HAP-1 (cell line): ENCODE data around the gene CDCA4.
"Not testable (repeated sequence)": the region's sequence is repeated elsewhere in the genome, so short reads cannot be mapped to it uniquely, and the experiment has no call there.

ENCODE experiments used
- DNase-seq, 2 experiments: peaks; one replicate each; pipeline ENCODE4 v3.0.0-alpha.2; 2016 to 2020; ENCODE audit warnings: low spot score in 2 of 2
- H3K27me3 ChIP-seq: fragments of 250-450 bp; sonication (Bioruptor Pico); 2 replicates; pipeline ENCODE4 v1.5.1; 2020; ENCODE audit warnings: low read depth, mild to moderate bottlenecking, moderate library complexity
- H3K36me3 ChIP-seq: fragments of 250-450 bp; sonication (Bioruptor Pico); replicated peaks from 2 replicates; pipeline ENCODE4 v1.5.1; 2020; ENCODE audit warnings: mild to moderate bottlenecking
- H3K4me1 ChIP-seq: fragments of 250-450 bp; sonication (Bioruptor Pico); 2 replicates; pipeline ENCODE4 v1.5.1; 2020; ENCODE audit warnings: mild to moderate bottlenecking
- H3K4me3 ChIP-seq: fragments of 250-450 bp; sonication (Bioruptor Pico); 2 replicates; pipeline ENCODE4 v1.5.1; 2020; ENCODE audit warnings: mild to moderate bottlenecking, moderate library complexity
- H3K9me3 ChIP-seq: fragments of 250-450 bp; sonication (Bioruptor Pico); 2 replicates; pipeline ENCODE4 v1.5.1; 2020; ENCODE audit warnings: mild to moderate bottlenecking, moderate library complexity
- in situ Hi-C: fragments of 300-500 bp; cut with MboI; formaldehyde crosslinking; loops from 3 replicates; pipeline ENCODE4 v1.14.3; 2020; ENCODE audit warnings: low sequenced_read_pairs, inconsistent platforms, mixed read lengths

The CDCA4 gene

DNA sequence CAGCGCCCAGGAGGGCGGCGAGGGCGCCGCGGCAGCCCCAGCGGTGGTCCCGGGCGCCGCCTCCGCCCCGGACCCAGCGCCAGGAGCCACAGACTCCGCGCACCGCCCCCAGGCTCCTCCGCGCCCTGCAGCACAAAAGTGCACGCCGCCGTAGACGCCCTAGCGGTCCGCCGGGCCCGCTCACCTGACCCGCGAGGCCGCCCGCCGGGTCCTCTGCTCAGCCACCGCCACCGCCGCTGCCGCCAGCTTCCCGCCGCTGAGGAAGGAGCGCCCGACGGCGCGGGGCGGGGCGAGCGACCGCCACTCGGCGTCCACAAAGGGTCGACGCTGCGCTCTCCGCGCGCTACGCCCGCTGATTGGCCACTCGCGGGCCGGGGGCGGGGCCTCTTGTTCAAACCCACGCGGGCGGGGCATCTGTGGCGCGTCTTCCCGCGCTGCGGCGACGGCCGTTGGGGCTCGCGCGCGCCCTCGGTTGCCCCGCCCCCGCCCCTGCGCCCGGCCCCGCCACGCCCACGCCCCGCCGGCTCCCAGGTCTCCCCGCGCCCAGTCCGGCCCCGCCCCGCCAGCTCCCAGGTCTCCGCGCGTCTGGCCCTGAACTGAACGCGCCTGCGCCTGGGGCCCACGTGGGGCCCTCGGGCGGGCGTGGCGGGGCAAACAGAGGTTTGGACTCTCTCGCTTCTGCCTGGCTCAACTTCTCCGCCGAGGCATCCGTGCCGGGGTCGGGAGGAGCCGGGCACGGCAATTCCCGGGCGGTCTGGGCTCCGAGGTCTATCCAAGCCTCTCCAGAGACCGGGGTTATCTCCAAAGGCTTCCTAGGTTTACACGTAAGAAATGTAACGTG, at the start of gene CDCA4:
Gene CDCA4, minus strand, starts transcription at position 269 of the 841 bp plus-strand sequence. CDS start 9,154 bp downstream, outside the sequence.
- H3K9me3 ChIP-seq: no peaks in the 10 kb centered on the region
- no peaks in the 10 kb centered on the region for H3K27me3 ChIP-seq
- peaks cover 34% of the 10 kb centered on the region for H3K36me3 ChIP-seq
- in situ Hi-C loops: no loop called here
- peaks cover 19% of the 10 kb centered on the region for H3K4me1 ChIP-seq
- H3K4me3 ChIP-seq: peak within 1 kb of the TSS; percentile 83
- DNase-seq: peak; percentile 88 to 98

DNA sequence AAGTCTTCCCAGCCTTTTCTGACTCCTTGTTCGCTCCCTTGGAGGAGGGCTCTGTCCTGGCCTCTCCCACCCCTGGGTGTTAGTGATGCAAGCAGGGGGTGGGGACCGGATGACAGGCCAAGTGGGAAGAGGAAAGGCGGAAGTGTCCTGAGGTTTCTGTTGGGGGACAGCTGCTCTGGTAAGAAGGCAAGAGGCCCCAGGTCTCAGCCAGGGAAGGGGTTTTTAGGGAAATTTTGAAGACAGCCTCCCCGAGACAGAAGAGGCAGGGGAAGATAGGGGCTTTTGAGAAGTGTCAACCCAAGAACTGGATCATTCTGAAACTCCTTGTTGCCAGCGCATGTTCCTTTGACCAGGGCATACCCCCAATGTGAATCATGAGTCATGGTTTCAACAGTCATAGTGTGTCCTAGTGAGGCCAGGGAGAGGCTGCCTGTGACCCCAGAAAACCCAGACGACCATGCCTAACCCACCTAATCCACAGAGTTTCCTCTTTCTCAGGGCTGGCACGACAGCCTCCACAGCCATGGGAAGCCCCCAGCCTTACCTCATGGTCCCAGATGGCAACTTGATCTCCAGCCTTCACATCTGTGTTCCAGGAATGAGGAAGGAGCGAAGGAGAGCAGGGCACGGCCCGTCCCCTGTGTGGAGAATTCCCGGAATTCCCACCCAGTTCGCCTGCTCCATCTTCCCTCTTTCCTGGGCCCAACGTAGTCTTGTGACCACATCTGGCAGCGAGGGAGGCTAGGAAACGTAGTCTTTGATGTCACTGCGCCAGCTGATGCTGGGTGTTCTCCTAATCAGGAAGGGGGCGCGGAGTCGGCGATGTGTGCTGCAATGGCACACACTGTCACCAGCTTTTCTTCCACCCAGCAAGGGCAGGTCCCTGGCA, 49.2 kb upstream of the CDCA4 start:
- peaks cover 29% of the 10 kb centered on the region for H3K27me3 ChIP-seq
- H3K9me3 ChIP-seq: no peaks in the 10 kb centered on the region
- in situ Hi-C loops: no loop called here
- no peak for DNase-seq
- H3K36me3 ChIP-seq: no peaks in the 10 kb centered on the region
- H3K4me1 ChIP-seq: no peaks in the 10 kb centered on the region
- no peak overlapping the region for H3K4me3 ChIP-seq

DNA sequence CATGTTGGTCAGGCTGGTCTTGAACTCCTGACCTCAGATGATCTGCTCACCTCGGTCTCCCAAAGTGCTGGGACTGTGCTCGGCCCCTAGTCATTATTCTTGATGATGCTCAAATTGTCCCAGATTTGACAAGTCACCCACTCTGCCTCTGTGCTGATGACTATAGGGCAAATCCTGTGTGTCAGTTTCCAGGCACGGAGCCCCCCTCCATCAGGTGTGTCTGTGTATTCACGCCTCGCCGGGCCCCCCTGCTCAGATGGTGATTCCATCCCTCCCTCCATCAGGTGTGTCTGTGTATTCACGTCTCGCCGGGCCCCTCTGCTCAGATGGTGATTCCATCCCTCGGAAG, 48.6 kb upstream of the CDCA4 start:
- Histone ChIP-seq H3K27me3 (peaks cover 29% of the 10 kb centered on the region), H3K4me3 (no peak overlapping the region), H3K9me3 (no peaks in the 10 kb centered on the region), H3K4me1 (no peaks in the 10 kb centered on the region), H3K36me3 (no peaks in the 10 kb centered on the region)
- no peak for DNase-seq
- in situ Hi-C loops: no loop called here

DNA sequence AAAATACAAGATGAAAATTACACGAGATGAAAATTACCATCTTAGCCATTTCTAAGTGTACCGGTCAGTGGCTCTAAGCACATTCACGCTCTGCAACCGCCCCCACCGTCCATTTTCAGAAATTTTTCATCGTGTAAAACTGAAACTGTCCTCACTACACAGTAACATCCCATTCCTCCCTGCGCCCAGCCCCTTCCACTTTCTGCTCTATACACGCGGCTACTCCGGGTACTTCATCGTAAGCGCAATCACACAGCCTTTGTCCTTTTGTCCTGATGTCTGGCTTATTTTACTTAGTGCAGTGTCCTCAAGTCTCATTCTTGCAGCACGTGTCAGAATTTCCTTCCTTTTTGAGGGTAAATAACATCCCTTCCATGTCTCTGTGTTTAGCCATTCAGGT, 47.9 kb upstream of the CDCA4 start:
- in situ Hi-C loops: no loop called here
- H3K4me3 ChIP-seq: no peak overlapping the region
- DNase-seq: no peak
- H3K4me1 ChIP-seq: no peaks in the 10 kb centered on the region
- H3K27me3 ChIP-seq: peaks cover 29% of the 10 kb centered on the region
- H3K9me3 ChIP-seq: no peaks in the 10 kb centered on the region
- no peaks in the 10 kb centered on the region for H3K36me3 ChIP-seq

DNA sequence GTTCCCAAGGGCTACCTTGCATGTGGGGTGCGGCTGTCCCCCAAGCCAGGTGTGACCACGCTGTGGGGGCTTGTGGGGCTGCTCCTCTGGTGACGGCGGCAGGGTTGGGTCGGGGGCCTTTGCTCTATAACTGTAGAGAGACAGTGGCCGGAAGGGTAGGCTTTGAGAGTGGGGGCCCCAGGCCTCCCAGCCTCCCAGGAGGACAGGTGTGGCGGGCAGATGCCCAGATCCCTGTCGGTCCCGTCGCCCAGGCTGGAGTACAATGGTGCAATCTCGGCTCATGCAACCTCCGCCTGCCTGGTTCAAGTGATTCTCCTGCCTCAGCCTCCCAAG, 47.1 kb upstream of the CDCA4 start:
- H3K27me3 ChIP-seq: peaks cover 28% of the 10 kb centered on the region
- in situ Hi-C loops: no loop called here
- H3K4me1 ChIP-seq: no peaks in the 10 kb centered on the region
- no peaks in the 10 kb centered on the region for H3K36me3 ChIP-seq
- DNase-seq: no peak
- no peak overlapping the region for H3K4me3 ChIP-seq
- H3K9me3 ChIP-seq: no peaks in the 10 kb centered on the region

DNA sequence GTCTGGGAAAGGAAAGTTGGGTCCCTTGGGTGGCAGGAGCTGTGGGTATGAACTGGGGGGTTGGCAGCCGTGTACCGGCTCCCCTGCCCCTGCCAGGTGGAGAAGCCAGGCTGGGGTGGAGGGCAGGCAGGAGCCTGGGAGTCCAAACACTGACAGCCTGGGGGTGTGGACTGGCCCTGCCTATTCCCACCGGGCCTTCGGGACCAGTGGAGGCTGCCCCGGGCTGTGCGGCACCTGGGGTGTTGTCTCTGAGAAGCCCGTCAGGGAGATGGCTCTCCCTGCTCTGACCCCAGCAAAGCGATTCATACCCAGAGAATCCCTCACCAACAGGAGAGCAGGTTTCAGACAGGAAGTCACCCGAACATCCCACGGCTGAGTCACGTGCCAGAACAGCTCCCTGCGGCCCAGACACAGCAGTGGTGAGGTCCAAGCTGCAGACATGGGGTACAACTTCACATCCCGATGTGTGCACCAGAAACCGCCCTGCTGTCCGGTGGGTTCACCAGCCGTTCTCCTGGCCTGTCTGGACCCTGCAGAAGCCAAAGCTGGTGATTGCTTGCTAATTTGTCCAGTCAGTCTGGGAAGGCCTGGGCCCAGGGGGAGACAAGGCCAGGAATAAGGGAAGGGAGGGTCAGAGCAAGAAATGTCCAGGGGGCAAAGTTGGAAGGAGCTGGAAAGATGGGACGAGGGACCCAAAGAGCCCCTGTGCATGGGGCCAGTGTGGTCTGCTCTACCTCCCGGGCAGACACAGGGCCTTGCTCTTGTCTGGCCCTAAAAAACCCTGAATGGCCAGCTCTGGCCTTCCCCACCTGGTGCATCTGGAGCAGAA, 46.5 kb upstream of the CDCA4 start:
- in situ Hi-C loops: no loop called here
- H3K27me3 ChIP-seq: peaks cover 22% of the 10 kb centered on the region
- H3K4me1 ChIP-seq: no peaks in the 10 kb centered on the region
- no peak for DNase-seq
- H3K36me3 ChIP-seq: no peaks in the 10 kb centered on the region
- no peaks in the 10 kb centered on the region for H3K9me3 ChIP-seq
- H3K4me3 ChIP-seq: no peak overlapping the region

DNA sequence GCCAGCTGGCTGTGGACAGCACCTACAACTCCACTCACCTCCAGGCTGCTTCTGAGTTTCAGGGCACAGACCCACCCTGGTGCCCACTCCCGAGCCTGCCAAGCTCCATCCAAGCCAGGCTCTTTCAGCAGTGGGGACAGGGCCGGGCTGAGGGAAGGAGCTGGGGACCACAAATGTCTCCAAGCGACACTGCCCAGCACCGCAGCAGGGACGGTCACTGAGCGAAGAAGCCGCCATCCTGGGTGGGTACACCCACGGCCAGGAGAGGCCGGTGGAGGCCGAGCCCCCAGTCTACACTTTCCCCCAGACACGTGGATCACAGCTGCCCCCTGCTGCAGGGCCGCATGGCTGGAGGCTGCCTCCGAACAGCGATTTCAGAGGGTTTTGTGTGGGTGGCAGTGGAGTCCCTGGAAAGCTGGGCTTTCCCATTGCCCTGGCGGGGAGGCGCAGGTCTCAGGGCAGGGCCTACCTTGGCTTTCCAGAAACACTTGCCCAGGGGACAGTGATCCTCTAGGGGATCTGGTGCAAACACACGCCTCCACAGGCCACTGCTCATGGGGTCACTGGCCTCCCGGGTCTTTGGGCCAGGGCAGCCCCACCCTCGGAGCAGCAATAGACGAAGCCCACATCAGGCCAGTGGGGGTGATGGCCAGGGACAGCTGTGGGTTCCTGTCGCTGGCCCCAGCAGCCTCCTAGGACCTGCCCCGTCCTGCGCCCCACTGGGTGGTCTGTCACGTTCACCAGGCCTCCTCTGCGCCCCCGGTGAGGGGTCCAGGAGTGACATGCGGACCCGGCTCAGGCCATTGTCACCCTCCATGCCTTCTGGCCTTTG, 45.6 kb upstream of the CDCA4 start:
- Histone ChIP-seq H3K36me3 (no peaks in the 10 kb centered on the region), H3K27me3 (peaks cover 15% of the 10 kb centered on the region), H3K4me1 (no peaks in the 10 kb centered on the region), H3K4me3 (no peak overlapping the region), H3K9me3 (no peaks in the 10 kb centered on the region)
- in situ Hi-C loops: no loop called here
- no peak for DNase-seq

DNA sequence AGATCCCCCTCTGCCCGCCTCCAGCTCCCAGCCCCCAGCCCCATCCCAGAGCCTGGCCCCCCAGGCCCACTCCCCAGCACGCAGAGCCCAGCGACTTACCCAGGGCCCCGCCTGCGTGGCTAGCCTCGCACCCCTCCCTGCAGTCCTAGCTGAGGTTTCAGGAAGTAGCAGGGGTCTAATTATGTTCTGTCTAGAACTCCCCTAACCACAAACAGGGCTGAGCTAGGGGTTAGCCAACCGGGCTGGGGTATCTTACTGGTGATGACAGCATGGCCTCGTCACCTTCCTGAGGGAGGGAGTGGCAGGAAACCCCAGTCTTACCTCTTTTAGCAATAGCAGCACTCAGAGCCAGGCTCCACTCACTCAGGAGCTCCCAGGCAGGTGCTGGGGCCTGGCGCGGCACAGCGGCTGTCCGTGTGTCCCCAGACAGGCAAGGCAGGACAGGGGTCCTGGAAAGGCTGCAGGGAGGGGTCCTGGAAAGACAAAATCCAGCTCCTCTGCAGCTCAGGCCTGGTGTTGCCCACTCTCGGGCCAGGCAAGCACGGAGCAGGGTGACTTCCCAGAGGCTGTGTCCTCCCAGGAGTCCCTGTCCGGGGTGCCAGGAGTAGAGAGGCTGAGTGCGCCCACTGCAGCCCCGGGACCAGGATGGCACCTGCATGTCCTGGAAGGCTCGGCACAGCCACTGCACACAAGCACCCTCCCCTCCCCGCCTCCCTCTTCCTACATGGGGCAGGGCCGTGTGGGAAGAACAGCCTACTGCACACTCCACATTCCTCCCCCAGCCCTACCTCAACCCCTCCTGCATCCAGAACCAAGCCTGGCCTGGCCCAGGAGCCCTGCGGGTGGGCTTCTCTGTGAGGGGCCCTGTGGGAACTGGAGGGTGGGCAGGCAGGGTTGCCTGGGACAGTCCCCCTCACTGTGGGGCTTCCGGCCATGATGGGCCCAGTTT, 44.7 kb upstream of the CDCA4 start, which contains the start of gene GPR132:
Gene GPR132, minus strand, starts transcription at position 151 of the 949 bp plus-strand sequence. CDS start 10,010 bp downstream, outside the sequence.
- DNase-seq: no peak
- H3K27me3 ChIP-seq: peaks cover 6% of the 10 kb centered on the region; the same call in 1 of the 2 replicates
- no peak within 1 kb of the TSS for H3K4me3 ChIP-seq
- no peaks in the 10 kb centered on the region for H3K4me1 ChIP-seq
- no peaks in the 10 kb centered on the region for H3K9me3 ChIP-seq
- H3K36me3 ChIP-seq: no peaks in the 10 kb centered on the region
- in situ Hi-C loops: no loop called here

DNA sequence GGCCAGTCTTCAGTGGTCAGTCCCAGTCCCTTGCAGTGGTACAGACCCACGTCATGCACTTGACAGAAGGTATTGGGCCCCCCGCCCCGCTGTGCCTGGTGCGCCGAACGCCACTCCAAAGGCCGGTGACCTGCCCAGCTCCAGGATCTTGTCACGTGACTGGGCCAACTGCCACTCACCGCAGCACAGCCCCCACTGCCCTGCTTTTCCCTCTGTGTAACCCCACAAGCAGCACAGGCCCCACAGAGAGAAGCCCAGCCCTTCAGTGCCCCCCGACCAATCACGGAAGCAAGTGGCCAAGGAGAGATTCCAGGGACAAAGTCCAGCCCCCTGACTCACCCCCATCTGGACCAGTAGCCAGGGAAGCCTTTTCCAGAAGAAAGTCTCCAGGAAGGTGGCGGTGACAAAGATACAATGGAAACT, 43.8 kb upstream of the CDCA4 start:
- Histone ChIP-seq H3K9me3 (no peaks in the 10 kb centered on the region), H3K4me3 (no peak overlapping the region), H3K27me3 (no peaks in the 10 kb centered on the region), H3K4me1 (no peaks in the 10 kb centered on the region), H3K36me3 (no peaks in the 10 kb centered on the region)
- no peak for DNase-seq
- in situ Hi-C loops: no loop called here

DNA sequence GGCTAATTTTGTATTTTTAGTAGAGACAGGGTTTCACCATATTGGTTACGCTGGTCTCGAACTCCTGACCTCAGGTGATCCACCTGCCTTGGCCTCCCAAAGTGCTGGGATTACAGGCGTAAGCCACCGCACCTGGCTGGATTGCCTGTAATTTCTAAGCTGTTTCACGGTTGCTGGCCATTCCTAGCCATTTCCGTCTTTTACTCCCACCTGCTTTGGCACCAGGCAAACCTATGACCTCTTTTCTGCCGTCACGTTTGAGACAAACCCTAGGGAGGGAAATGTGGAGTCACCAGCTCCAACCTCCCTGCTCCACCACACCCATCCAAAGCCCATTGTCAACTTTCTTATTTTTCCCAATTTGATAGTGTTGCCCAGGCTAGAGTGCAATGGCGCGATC, 43.1 kb upstream of the CDCA4 start:
- H3K4me1 ChIP-seq: no peaks in the 10 kb centered on the region
- H3K9me3 ChIP-seq: no peaks in the 10 kb centered on the region
- DNase-seq: no peak
- no peak overlapping the region for H3K4me3 ChIP-seq
- H3K27me3 ChIP-seq: no peaks in the 10 kb centered on the region
- in situ Hi-C loops: no loop called here
- H3K36me3 ChIP-seq: no peaks in the 10 kb centered on the region

DNA sequence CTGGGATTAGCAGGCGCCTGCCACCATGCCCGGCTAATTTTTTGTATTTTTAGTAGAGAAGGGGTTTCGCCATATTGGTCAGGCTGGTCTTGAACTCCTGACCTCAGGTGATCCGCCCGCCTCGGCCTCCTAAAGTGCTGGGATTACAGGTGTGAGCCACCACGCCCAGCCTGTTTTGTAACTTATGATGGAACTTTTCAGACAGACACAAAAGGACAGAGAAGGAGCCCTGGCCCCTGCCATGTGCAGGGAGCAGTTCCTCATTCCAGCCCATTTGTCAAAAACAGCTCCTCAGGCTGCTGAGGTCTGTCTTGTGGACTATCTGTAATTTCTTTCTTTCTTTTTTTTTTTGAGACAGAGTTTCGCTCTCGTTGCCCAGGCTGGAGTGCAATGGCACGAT, 42.6 kb upstream of the CDCA4 start:
- H3K4me3 ChIP-seq, H3K36me3 ChIP-seq, H3K4me1 ChIP-seq, H3K27me3 ChIP-seq, in situ Hi-C loops, H3K9me3 ChIP-seq, DNase-seq: not testable (repeated sequence)

DNA sequence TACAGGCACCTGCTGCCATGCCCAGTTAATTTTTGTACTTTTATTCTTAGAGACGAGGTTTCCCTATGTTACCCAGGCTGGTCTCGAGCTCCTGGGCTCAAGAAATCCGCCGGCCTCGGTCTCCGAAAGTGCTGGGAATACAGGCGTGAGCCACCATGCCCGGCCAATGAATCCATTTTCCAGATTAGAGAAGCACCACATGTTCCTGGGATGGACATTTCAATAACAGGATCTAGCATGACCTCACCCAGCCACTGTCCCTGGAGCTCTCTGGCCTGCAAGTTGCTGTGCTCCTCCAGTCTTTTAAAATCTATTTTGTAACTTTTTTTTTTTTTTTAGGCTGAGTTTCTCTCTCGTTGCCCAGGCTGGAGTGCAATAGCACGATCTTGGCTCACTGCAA, 42.2 kb upstream of the CDCA4 start:
- DNase-seq: no peak
- Histone ChIP-seq H3K27me3 (no peaks in the 10 kb centered on the region), H3K9me3 (no peaks in the 10 kb centered on the region), H3K4me1 (no peaks in the 10 kb centered on the region), H3K36me3 (no peaks in the 10 kb centered on the region), H3K4me3 (no peak overlapping the region)
- in situ Hi-C loops: no loop called here
